Spleen (tissue), 7 donors: ENCODE measurements around the gene KPNA3.

Experiments used
- POLR2A ChIP-seq, 3 donors: fragments of 450-650 bp; IDR thresholded peaks; one replicate each; pipeline ENCODE4 v1.5.1; 2017; ENCODE audit warnings: antibody characterized with exemption in 3 of 3, mild to moderate bottlenecking in 1 of 3
- POLR2AphosphoS5 ChIP-seq, 3 donors: sonication (generic); formaldehyde crosslinking; IDR thresholded peaks; one replicate each; pipeline ENCODE4 v1.5.1; 2017; ENCODE audit warnings: antibody characterized with exemption in 3 of 3
- TF ChIP-seq, protein P1 (sequence below), 11 experiments: fragments of 200-600 bp in 7 of 11; fragments of 450-650 bp in 4 of 11; sonication (generic) in 4 of 11; IDR thresholded peaks in 8 of 11; conservative IDR thresholded peaks in 3 of 11; 1 replicate in 7 of 11; 2 replicates in 4 of 11; pipeline versions ENCODE4 v1.4.0 to v1.8.0; 2016 to 2021; ENCODE audit warnings: antibody characterized with exemption in 11 of 11, inconsistent platforms in 4 of 11, mild to moderate bottlenecking in 1 of 11
- donor health status: DM: no; HTN: no; CAD: no; lungs with moderate emphysema.
- donor health status: DM: no; HTN: no; CAD: no.
- donor health status: DM: no; HTN: no; CAD: no.

DNA sequence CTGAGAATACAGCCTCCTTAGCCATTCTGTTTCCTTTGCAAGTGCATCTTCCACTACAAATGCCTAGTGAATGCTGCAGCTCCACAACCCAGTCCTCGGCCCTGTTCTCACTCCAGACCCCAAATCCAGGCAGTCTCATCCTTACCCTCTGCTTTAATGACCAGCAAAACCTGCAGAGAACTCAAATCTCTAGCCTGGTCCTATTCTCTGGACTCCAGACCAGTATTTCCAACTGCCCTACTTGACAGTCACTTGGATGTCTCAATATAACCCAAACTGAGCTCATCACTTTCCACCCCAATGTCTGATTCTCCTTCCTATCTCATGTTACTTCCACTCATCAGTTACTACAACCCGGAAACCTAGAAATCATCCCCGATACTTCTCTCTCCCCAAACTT lies 98.6 kb downstream of the KPNA3 start:
- no peak for TF ChIP-seq POLR2A (IDR thresholded peaks at IDR 0.05)
- TF ChIP-seq, protein P1, sequence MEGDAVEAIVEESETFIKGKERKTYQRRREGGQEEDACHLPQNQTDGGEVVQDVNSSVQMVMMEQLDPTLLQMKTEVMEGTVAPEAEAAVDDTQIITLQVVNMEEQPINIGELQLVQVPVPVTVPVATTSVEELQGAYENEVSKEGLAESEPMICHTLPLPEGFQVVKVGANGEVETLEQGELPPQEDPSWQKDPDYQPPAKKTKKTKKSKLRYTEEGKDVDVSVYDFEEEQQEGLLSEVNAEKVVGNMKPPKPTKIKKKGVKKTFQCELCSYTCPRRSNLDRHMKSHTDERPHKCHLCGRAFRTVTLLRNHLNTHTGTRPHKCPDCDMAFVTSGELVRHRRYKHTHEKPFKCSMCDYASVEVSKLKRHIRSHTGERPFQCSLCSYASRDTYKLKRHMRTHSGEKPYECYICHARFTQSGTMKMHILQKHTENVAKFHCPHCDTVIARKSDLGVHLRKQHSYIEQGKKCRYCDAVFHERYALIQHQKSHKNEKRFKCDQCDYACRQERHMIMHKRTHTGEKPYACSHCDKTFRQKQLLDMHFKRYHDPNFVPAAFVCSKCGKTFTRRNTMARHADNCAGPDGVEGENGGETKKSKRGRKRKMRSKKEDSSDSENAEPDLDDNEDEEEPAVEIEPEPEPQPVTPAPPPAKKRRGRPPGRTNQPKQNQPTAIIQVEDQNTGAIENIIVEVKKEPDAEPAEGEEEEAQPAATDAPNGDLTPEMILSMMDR (IDR thresholded peaks at IDR 0.05 in 8 of 11, conservative IDR thresholded peaks at IDR 0.05 in 3 of 11): no peak
- no peak for TF ChIP-seq POLR2AphosphoS5 (IDR thresholded peaks at IDR 0.05)
